ENCODE measurements around the gene AXIN1. TPM values are rescaled to one million over a fixed set of nuclear protein-coding genes. Genes with fewer than 3 reads are reported as not detected.

The AXIN1 gene
- total and polyA plus RNA-seq, 2 donors (not counting 3 experiments of a cell fraction or from before 2014, with no cell fraction given): 8.3 to 21.9 TPM

- ChIA-PET CTCF (no interaction called here), POLR2A (no interaction called here)
- Histone ChIP-seq H3K4me2 (ENCODE audit: insufficient read depth, low read length) (no peak overlapping the region), H3K79me2 (ENCODE audit: control insufficient read depth, insufficient read depth, low read length) (no peaks in the 10 kb centered on the region), H3K9me3 (replicated peaks; ENCODE audit: control insufficient read depth, insufficient read depth, low read length) (no peaks in the 10 kb centered on the region), H4K20me1 (replicated peaks; ENCODE audit: control insufficient read depth, extremely low read depth, insufficient read depth, low read length) (no peaks in the 10 kb centered on the region), H3K9me1 (replicated peaks; ENCODE audit: control insufficient read depth, extremely low read depth, insufficient read depth, low read length) (no peaks in the 10 kb centered on the region), H3K4me3 (replicated peaks in 1 of 3; ENCODE audit: insufficient read depth in 1 of 3, low read depth in 1 of 3, low read length in 3 of 3) (no peak overlapping the region), H3K27me3 (ENCODE audit: control insufficient read depth in 2 of 2, insufficient read depth in 2 of 2, low read length in 2 of 2) (no peaks in the 10 kb centered on the region), H3K36me3 (ENCODE audit: control insufficient read depth in 2 of 2, extremely low read depth in 1 of 2, insufficient read depth in 2 of 2, low read length in 2 of 2) (peaks cover 0 to 15% of the 10 kb centered on the region in 2 experiments), H3K9ac (replicated peaks; ENCODE audit: extremely low read depth, insufficient read depth, low read length) (no peak overlapping the region), H3K4me1 (ENCODE audit: control insufficient read depth, extremely low read depth, insufficient read depth, low read length) (no peaks in the 10 kb centered on the region), H2AFZ (ENCODE audit: low read depth, low read length) (no peak overlapping the region), H3K27ac (ENCODE audit: insufficient read depth, low read depth, low read length) (no peak overlapping the region)
- intact Hi-C loops (cut with micrococcal nuclease): no loop called here
- FAIRE-seq: no peak
- dilution Hi-C loops (cut with MboI; ENCODE audit: extremely low pct_ligation_motif_present, low sequenced_read_pairs): no loop called here
- no peak for DNase-seq (ENCODE audit: low read depth, low spot score)
- BruUV-seq (replicated peaks): TSS peak; percentile 53
- TF ChIP-seq MAX (IDR thresholded peaks at IDR 0.05; ENCODE audit: insufficient read depth, insufficient read length) (no peak), EZH2 (IDR thresholded peaks at IDR 0.05; ENCODE audit: borderline replicate concordance, low read depth, low read length, severe bottlenecking) (no peak)
These were observed 86.8 kb downstream of the AXIN1 start for GRCh38 chr16:265711-266110.

DNA sequence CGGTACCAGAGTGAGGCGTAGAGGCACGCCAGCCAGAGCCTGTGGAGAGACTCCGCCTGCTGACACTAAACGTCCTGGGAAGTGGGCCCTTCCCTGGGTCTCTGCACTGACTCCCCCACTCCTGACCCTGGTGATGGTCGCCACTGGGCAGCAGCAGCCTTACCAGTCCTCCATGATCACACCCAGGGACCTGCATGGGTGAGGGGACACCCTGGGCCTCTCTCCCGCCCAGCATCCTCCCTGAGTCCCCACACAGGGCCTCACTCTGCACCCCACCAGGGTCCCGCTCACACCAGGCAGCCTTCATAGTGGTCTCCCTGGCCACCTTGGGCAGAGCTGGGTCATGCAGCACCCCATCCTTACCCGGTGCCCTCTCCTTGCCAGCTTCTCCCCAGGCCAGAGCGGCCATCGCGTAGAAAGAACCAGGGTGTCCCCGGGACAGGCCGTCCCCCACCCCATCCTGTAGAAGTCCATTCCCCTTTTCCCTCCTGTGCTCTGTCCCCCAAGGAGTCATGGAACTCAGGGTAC, 87.5 kb downstream of the AXIN1 start:
- no peak for FAIRE-seq

More for the DNA sequence above, 87.5 kb downstream of the AXIN1 start:
- Histone ChIP-seq H3K27me3 (ENCODE audit: control insufficient read depth in 2 of 2, insufficient read depth in 2 of 2, low read length in 2 of 2) (no peaks in the 10 kb centered on the region), H3K9ac (replicated peaks; ENCODE audit: extremely low read depth, insufficient read depth, low read length) (no peak overlapping the region), H3K4me1 (ENCODE audit: control insufficient read depth, extremely low read depth, insufficient read depth, low read length) (no peaks in the 10 kb centered on the region), H4K20me1 (replicated peaks; ENCODE audit: control insufficient read depth, extremely low read depth, insufficient read depth, low read length) (no peaks in the 10 kb centered on the region), H3K27ac (ENCODE audit: insufficient read depth, low read depth, low read length) (no peak overlapping the region), H2AFZ (ENCODE audit: low read depth, low read length) (no peak overlapping the region), H3K36me3 (ENCODE audit: control insufficient read depth in 2 of 2, extremely low read depth in 1 of 2, insufficient read depth in 2 of 2, low read length in 2 of 2) (peaks cover 0 to 16% of the 10 kb centered on the region in 2 experiments), H3K9me3 (replicated peaks; ENCODE audit: control insufficient read depth, insufficient read depth, low read length) (no peaks in the 10 kb centered on the region), H3K4me3 (replicated peaks in 1 of 3; ENCODE audit: insufficient read depth in 1 of 3, low read depth in 1 of 3, low read length in 3 of 3) (no peak overlapping the region), H3K9me1 (replicated peaks; ENCODE audit: control insufficient read depth, extremely low read depth, insufficient read depth, low read length) (no peaks in the 10 kb centered on the region), H3K4me2 (ENCODE audit: insufficient read depth, low read length) (no peak overlapping the region), H3K79me2 (ENCODE audit: control insufficient read depth, insufficient read depth, low read length) (no peaks in the 10 kb centered on the region)
- POLR2A ChIA-PET: no interaction called here
- TF ChIP-seq GATA2 (IDR thresholded peaks at IDR 0.05; ENCODE audit: insufficient read depth, insufficient read length, low read depth, low read length): no peak
- no peak for TF ChIP-seq MYC (IDR thresholded peaks at IDR 0.05; ENCODE audit: low read depth, low read length)
- no peak for TF ChIP-seq FOS (IDR thresholded peaks at IDR 0.05; ENCODE audit: borderline replicate concordance, insufficient read depth, low read length)
- no peak for TF ChIP-seq JUN (IDR thresholded peaks at IDR 0.05; ENCODE audit: borderline replicate concordance, insufficient read depth, insufficient read length, low read depth)
- no peak for DNase-seq (ENCODE audit: low read depth, low spot score)
- intact Hi-C loops (cut with micrococcal nuclease): no loop called here
- dilution Hi-C loops (cut with MboI; ENCODE audit: extremely low pct_ligation_motif_present, low sequenced_read_pairs): no loop called here
- CTCF ChIA-PET: no interaction called here
- BruUV-seq (replicated peaks): no TSS peak

Measured in endothelial cell of umbilical vein (primary cell).